ENCODE results near the gene FAM200A.

FAM200A gene

GRCh38 chr7:99499721-99500636 is 51.9 kb downstream of the FAM200A start, which contains the start of gene ZNF394:
Gene ZNF394, minus strand, starts transcription at chr7:99500281. Its CDS starts 188 bp downstream, at chr7:99500093.
- FAIRE-seq: no peak

- no peak for FAIRE-seq
These were observed 52.6 kb downstream of the FAM200A start for GRCh38 chr7:99499371-99499720.

GRCh38 chr7:99498546-99498944 is 53.4 kb downstream of the FAM200A start:
- no peak for FAIRE-seq

- no peak for FAIRE-seq
These were observed 54.0 kb downstream of the FAM200A start for GRCh38 chr7:99497766-99498545.
